HG03139 (cell line): ENCODE data around the gene NFAT5.
"Not testable (repeated sequence)": the region's sequence is repeated elsewhere in the genome, so short reads cannot be mapped to it uniquely, and the experiment has no call there.

Experiments
- ATAC-seq: cut with Tn5 transposase; IDR thresholded peaks from one replicate; pipeline ENCODE4 v1.9.1; 2021; ENCODE audit not compliant: unreplicated experiment

Gene NFAT5

GRCh38 chr16:69554495-69554894 lies 11.3 kb upstream of the NFAT5 start:
- no peak for ATAC-seq

DNA sequence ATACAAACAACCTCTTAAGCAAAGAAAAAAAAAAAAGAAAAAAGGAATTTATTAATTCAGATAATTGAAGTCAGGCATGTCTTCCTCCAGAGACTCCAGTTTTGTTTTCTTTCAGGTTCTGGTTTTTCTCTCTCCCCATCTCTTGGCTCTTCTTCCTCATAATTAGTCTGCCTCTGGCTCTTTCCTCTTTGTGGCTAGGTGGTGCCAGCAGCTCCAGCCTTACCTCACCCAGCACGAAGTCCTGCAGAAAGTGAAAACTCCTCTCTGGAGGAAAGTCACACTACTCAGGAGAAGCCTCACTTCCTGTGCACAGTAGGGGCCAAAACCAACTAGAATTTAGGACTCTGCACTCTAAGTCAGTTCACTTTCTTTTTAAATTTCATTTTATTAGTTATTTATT lies 10.3 kb upstream of the NFAT5 start:
- ATAC-seq, result no peak

GRCh38 chr16:69555867-69556266 lies 9.9 kb upstream of the NFAT5 start:
- ATAC-seq, result no peak

DNA sequence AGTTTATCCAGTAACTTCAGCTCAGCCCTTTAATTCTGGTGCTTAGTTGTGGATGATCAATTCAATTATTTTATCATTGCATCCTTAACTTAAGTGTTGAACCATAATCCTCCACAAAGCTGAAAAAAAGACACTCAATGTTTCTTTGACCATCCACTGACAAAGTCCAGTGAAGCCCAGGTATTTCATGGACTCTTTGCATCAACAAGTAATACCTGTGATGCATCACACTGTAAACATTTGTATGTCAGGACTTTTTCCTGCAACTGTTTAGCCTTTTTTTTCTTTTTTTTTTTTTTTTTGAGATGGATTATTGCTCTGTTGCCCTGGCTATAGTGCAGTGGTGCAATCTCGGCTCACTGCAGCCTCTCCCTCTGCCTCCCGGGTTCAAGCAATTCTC lies 6.6 kb upstream of the NFAT5 start:
- ATAC-seq, result no peak

DNA sequence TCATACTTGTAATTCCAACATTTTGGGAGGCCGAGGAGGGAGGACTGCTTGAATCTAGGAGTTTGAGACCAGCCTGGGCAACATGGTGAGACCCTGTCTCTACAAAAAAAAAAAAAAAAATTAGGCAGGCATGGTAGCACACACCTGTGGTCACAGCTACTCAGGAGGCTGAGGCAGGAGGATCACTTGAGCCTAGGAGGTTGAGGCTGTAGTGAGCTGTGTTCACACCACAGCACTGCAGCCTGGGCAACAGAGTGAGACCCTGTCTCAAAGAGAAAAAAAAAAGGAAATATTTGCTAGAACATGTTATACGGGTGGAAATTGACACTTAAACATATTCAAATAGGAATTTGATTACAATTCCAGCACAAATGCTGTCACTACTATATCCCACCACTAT lies 4.4 kb upstream of the NFAT5 start:
- not testable (repeated sequence) for ATAC-seq

DNA sequence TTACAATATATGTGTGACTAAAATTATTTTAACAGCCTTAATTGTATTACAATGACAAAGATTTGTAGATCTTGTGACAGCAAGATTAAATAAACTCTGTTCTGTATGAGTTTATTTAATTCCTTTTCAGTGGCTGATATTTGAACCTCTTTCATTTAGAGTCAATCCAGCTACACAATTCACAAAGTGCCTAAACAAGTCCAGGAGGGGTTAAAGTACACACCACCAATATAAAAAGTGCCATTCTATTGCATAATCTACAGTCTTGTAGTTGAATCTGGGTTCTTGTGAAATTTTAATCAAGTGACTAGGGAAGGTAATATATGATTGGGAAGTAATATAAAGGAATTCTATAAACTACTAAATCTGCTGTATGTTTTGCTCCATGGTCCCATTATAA lies 3.9 kb upstream of the NFAT5 start:
- no peak for ATAC-seq

DNA sequence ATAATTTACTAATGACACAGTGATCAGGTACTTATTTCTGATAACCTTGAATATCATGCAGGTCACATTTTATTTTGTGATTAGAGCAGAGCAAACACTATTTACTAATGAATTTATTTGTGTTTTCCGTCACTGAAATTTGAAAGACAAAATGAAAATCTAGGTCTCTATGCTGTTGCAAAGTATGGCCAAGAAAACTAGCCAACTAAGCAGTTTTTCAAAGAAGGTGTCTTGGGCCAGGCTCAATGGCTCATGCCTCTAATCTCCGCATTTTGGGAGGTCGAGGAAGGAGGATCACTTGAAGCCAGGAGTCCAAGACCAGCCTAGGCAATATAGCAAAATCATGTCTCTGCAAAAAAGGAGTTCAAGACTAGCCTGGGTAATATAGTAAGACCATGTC lies 3.0 kb upstream of the NFAT5 start:
- ATAC-seq, result no peak

GRCh38 chr16:69563605-69564580 lies 1.9 kb upstream of the NFAT5 start:
- peak; percentile 32 for ATAC-seq

- ATAC-seq, result no peak
Measured at GRCh38 chr16:69564845-69565670, 708 bp upstream of the NFAT5 start.

GRCh38 chr16:69566240-69566980 lies 644 bp downstream of the NFAT5 start:
- ATAC-seq, result peak; percentile 16

DNA sequence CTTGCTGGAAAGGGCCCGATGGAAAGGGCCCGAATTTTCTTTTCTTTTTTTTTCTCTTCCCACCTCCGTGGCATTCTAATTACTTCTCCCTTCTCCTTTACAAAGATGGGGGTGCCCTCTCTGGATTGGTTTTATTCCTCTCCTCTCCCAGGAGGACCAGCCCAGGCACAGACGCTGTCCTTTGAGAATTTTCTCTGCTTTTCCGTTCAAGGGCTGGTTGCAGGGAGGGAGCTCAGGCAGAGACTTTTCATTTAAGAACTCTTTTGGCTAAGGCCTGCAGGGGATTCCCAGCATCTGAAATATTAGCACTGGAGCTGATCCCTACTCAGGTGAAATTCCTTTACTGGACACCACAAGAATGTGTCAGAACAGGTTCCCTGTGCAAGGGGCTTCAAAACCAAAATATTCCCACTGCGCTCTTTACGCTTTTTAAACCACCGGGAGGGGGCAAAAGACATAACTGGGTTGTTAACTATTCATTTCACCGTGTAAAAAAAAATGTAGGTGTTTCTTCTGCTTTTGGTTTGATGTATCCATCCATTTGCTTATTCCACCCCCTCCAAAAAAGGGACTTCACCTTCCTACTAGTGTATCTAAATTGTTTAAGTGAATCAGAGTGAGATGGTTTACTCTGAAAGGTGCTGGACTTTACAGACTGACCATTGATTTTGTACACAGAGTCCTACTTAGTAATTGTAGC lies 1.4 kb downstream of the NFAT5 start:
- no peak for ATAC-seq

DNA sequence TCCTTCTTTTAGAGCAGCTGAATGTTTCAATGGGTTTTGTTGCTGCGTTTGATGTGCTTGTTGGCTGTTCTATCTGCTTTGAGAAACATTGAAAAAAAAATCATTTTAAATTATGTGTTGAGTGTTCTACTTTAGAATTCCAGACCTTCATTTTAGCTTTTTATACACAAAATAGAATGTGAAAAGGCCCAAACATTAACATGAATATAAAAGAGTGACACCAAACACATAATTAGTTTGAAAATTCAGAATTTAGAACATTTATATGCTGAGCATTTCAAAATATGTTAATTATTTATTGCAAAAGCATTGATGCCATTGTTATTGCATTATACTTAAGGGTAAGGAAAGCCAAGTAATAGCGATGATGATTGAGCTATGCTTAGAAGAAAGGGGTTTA lies 2.9 kb downstream of the NFAT5 start:
- ATAC-seq, result no peak

GRCh38 chr16:69578771-69579170 lies 13.0 kb downstream of the NFAT5 start:
- ATAC-seq, result not testable (repeated sequence)

DNA sequence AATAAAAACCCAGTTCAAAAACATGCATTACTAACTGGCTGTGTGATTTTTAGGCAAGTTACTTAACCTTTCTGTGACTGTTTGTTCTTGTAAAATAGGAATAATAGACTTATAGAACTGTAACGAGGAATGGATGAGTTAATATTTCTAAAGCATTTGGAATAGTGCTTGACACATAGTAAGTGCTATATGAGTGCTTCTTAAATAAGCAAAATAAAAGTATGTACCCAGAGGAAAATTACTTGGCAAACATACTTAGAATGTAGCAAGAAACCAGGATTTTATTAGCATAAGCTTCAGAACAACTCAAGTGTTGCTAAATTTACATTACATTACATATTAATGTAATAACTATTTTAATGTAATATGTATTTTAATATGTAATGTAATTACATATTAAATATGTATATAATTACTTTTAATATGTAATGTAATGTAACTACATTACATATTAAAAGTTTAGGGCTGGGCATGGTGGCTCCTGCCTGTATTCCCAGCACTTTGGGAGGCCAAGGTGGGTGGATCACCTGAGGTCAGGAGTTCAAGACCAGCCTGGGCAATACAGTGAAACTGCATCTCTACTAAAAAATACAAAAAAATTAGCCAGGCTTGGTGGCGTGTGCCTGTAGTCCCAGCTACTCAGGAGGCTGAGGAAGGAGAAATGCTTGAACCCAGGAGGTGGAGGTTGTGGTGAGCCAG lies 14.2 kb downstream of the NFAT5 start:
- no peak for ATAC-seq

- ATAC-seq, result no peak
Measured at GRCh38 chr16:69581297-69581696, 15.5 kb downstream of the NFAT5 start.

DNA sequence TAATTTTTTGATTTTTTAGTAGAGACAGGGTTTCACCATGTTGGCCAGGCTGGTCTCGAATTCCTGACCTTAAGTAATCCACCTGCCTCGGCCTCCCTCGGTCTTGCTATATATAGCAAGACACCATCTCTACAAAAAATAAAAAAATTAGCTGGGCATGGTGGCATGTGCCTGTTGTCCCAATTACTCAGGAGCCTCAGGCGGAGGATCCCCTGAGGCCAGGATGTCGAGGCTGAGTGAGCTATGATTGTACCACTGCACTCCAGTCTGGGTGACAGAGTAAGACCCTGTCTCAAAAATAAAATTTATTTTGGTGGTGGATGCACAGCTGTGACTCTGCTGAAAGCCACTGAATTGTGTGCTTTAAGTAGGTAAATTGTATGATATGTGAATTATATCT lies 18.7 kb downstream of the NFAT5 start:
- not testable (repeated sequence) for ATAC-seq

DNA sequence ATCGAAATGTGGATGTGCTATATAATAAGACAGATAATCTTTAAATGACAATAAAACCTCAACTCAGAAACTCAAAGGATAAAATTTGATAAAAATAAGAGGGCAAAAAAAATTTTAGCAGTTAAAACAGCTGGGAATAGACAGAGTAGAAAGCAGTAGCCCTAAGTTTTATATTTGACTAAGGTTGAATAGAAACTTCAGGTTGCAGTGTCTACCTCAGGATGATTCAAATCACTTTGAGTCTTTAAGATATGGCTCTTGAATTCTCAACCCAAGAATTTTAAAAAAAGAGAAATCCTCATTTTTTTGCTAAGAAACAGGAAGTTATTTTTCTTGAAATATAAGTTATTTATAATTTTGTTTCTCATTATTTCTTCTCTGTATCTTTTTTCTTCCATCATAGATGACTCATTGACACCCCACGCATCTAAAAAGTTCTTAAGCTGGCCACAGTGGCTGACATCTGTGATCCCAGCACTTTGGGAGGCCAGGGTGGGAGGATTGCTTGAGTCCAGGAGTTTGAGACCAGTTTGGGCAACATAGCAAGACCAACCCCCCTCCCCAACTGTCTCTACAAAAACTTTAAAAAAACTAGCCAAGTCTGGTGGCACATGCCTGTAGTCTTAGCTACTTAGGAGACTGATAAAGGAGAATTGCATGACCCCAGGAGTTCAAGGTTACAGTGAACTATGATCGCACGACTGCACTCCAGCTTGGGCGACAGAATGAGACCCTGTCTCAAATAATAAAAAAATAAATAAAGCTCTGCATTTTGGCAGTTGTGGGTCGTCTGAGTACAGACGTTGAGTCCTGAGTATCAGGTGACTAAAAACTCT lies 23.9 kb downstream of the NFAT5 start:
- no peak for ATAC-seq

- ATAC-seq, result no peak
Measured at GRCh38 chr16:69590590-69590989, 24.8 kb downstream of the NFAT5 start.

GRCh38 chr16:69593751-69594255 lies 28.0 kb downstream of the NFAT5 start:
- ATAC-seq, result no peak
